Measurements from ENCODE around the gene MDM1.

- TF ChIP-seq ZFP3 (CRISPR knock-in tag; IDR thresholded peaks at IDR 0.05): no peak
- TF ChIP-seq ZC3H10 (CRISPR knock-in tag; IDR thresholded peaks at IDR 0.05): no peak
- TF ChIP-seq, protein P1, sequence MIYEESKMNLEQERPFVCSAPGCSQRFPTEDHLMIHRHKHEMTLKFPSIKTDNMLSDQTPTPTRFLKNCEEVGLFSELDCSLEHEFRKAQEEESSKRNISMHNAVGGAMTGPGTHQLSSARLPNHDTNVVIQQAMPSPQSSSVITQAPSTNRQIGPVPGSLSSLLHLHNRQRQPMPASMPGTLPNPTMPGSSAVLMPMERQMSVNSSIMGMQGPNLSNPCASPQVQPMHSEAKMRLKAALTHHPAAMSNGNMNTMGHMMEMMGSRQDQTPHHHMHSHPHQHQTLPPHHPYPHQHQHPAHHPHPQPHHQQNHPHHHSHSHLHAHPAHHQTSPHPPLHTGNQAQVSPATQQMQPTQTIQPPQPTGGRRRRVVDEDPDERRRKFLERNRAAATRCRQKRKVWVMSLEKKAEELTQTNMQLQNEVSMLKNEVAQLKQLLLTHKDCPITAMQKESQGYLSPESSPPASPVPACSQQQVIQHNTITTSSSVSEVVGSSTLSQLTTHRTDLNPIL (CRISPR knock-in tag; IDR thresholded peaks at IDR 0.05; ENCODE audit: low read depth): no peak
- no peak for TF ChIP-seq TOX (CRISPR knock-in tag; IDR thresholded peaks at IDR 0.05; ENCODE audit: borderline replicate concordance)
- no peak for TF ChIP-seq RARB (CRISPR knock-in tag; IDR thresholded peaks at IDR 0.05)
- no peak for TF ChIP-seq TCF4 (CRISPR knock-in tag; IDR thresholded peaks at IDR 0.05; ENCODE audit: borderline replicate concordance)
- TF ChIP-seq PPARA (CRISPR knock-in tag; IDR thresholded peaks at IDR 0.05; ENCODE audit: borderline replicate concordance): no peak
- TF ChIP-seq, protein P2, sequence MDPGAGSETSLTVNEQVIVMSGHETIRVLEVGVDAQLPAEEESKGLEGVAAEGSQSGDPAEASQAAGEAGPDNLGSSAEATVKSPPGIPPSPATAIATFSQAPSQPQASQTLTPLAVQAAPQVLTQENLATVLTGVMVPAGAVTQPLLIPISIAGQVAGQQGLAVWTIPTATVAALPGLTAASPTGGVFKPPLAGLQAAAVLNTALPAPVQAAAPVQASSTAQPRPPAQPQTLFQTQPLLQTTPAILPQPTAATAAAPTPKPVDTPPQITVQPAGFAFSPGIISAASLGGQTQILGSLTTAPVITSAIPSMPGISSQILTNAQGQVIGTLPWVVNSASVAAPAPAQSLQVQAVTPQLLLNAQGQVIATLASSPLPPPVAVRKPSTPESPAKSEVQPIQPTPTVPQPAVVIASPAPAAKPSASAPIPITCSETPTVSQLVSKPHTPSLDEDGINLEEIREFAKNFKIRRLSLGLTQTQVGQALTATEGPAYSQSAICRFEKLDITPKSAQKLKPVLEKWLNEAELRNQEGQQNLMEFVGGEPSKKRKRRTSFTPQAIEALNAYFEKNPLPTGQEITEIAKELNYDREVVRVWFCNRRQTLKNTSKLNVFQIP (CRISPR knock-in tag; IDR thresholded peaks at IDR 0.05; ENCODE audit: borderline replicate concordance, low read depth): no peak
Measured at GRCh38 chr12:68375756-68376695, 43.9 kb upstream of the MDM1 start.

Data from SK-N-SH treated with all-trans-retinoic acid at 6 μM for 48 hours (cell line).